ENCODE data around the gene SATB2.

SATB2 gene

DNA sequence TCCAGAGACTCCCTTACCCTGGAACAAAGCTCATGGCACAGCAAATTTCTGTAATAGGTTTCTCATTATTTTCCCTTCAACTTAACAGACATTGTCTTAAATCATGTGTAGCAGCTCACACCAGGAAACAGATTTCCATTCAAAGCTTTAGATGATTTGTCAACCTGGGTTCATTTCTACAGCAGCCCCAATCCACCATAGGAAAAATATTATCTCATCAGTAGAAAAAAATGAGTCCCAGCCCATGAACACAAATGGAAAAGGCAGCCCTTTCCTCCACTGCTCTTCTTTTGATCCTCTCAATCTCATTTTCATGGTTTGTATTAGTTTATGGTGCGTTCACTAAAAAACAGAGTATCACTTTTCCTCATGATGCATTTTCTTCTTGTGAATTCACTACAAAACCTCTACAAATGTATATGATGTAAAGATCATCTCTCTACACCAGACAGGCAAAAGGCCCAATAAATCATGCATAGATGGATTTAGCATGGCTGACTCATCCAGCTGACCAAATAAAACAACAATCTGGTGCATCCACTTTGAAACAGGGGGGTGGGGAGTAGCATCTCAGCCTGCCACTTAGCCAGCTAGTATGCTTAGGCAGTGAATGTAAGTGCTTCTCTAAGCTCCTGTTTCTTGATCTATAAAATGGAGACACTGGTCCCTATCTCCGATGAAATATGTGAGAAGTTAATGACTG lies 78.6 kb downstream of the SATB2 start:
- ATAC-seq: no peak
- TF ChIP-seq, protein P1, sequence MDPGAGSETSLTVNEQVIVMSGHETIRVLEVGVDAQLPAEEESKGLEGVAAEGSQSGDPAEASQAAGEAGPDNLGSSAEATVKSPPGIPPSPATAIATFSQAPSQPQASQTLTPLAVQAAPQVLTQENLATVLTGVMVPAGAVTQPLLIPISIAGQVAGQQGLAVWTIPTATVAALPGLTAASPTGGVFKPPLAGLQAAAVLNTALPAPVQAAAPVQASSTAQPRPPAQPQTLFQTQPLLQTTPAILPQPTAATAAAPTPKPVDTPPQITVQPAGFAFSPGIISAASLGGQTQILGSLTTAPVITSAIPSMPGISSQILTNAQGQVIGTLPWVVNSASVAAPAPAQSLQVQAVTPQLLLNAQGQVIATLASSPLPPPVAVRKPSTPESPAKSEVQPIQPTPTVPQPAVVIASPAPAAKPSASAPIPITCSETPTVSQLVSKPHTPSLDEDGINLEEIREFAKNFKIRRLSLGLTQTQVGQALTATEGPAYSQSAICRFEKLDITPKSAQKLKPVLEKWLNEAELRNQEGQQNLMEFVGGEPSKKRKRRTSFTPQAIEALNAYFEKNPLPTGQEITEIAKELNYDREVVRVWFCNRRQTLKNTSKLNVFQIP (CRISPR knock-in tag; IDR thresholded peaks at IDR 0.05; ENCODE audit: borderline replicate concordance, low read depth): no peak
- TF ChIP-seq ARNTL (CRISPR knock-in tag; IDR thresholded peaks at IDR 0.05; ENCODE audit: borderline replicate concordance, low read depth) (no peak), ZNF8 (CRISPR knock-in tag; IDR thresholded peaks at IDR 0.05) (no peak), OSR1 (CRISPR knock-in tag; IDR thresholded peaks at IDR 0.05) (no peak), TCF4 (CRISPR knock-in tag; IDR thresholded peaks at IDR 0.05; ENCODE audit: borderline replicate concordance) (no peak), ISL1 (CRISPR knock-in tag; IDR thresholded peaks at IDR 0.05) (no peak), PPARA (CRISPR knock-in tag; IDR thresholded peaks at IDR 0.05; ENCODE audit: borderline replicate concordance) (no peak), SNAI2 (CRISPR knock-in tag; IDR thresholded peaks at IDR 0.05) (no peak), ZNF70 (CRISPR knock-in tag; IDR thresholded peaks at IDR 0.05) (no peak), ZFP30 (CRISPR knock-in tag; IDR thresholded peaks at IDR 0.05) (no peak), TOX (CRISPR knock-in tag; IDR thresholded peaks at IDR 0.05; ENCODE audit: borderline replicate concordance) (no peak), BACH2 (CRISPR knock-in tag; IDR thresholded peaks at IDR 0.05; ENCODE audit: borderline replicate concordance) (no peak), RARB (CRISPR knock-in tag; IDR thresholded peaks at IDR 0.05) (no peak), CSDC2 (CRISPR knock-in tag; IDR thresholded peaks at IDR 0.05) (no peak), ZFP3 (CRISPR knock-in tag; IDR thresholded peaks at IDR 0.05) (no peak), GLIS3 (CRISPR knock-in tag; IDR thresholded peaks at IDR 0.05) (no peak)
- TF ChIP-seq, protein P2, sequence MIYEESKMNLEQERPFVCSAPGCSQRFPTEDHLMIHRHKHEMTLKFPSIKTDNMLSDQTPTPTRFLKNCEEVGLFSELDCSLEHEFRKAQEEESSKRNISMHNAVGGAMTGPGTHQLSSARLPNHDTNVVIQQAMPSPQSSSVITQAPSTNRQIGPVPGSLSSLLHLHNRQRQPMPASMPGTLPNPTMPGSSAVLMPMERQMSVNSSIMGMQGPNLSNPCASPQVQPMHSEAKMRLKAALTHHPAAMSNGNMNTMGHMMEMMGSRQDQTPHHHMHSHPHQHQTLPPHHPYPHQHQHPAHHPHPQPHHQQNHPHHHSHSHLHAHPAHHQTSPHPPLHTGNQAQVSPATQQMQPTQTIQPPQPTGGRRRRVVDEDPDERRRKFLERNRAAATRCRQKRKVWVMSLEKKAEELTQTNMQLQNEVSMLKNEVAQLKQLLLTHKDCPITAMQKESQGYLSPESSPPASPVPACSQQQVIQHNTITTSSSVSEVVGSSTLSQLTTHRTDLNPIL (CRISPR knock-in tag; IDR thresholded peaks at IDR 0.05; ENCODE audit: low read depth): no peak
- TF ChIP-seq, protein P3, sequence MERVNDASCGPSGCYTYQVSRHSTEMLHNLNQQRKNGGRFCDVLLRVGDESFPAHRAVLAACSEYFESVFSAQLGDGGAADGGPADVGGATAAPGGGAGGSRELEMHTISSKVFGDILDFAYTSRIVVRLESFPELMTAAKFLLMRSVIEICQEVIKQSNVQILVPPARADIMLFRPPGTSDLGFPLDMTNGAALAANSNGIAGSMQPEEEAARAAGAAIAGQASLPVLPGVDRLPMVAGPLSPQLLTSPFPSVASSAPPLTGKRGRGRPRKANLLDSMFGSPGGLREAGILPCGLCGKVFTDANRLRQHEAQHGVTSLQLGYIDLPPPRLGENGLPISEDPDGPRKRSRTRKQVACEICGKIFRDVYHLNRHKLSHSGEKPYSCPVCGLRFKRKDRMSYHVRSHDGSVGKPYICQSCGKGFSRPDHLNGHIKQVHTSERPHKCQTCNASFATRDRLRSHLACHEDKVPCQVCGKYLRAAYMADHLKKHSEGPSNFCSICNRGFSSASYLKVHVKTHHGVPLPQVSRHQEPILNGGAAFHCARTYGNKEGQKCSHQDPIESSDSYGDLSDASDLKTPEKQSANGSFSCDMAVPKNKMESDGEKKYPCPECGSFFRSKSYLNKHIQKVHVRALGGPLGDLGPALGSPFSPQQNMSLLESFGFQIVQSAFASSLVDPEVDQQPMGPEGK (CRISPR knock-in tag; IDR thresholded peaks at IDR 0.05; ENCODE audit: borderline replicate concordance): no peak

DNA sequence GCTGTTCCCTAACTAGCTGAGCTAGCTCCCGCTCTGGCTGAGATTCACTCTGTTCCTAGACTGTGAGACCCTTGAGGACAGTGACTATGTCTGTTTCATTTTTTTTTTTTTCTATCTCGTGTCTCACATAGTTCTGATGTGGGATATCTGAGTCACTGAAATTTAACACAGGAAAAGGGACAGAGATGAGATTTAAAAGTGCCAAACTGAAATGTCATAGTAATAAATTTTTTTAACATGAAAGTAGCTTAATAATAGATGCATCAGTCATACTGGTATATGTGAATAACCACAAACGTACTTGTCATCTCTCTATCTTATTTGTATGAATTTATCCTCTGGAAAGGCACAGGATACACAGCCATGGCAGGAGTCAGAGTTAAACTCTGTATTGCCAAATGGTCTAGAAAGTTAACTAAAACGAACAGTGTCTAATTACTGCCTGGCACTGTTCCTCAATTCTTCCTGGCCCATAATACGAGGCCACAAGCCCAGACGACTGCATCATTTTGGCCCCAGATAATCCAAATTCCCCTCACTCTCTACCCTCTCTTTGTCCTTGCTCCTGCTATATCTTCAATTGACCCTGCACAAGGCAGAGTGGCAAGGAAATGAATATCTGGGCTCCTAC lies 87.5 kb downstream of the SATB2 start:
- ATAC-seq: no peak
- TF ChIP-seq ZC3H10 (CRISPR knock-in tag; IDR thresholded peaks at IDR 0.05) (no peak), GLIS3 (CRISPR knock-in tag; IDR thresholded peaks at IDR 0.05) (no peak), SNAI2 (CRISPR knock-in tag; IDR thresholded peaks at IDR 0.05) (no peak), ZFP30 (CRISPR knock-in tag; IDR thresholded peaks at IDR 0.05) (no peak), RARB (CRISPR knock-in tag; IDR thresholded peaks at IDR 0.05) (no peak), TOX (CRISPR knock-in tag; IDR thresholded peaks at IDR 0.05; ENCODE audit: borderline replicate concordance) (no peak), CSDC2 (CRISPR knock-in tag; IDR thresholded peaks at IDR 0.05) (no peak)
- TF ChIP-seq, protein P3 (CRISPR knock-in tag; IDR thresholded peaks at IDR 0.05; ENCODE audit: borderline replicate concordance): no peak
- TF ChIP-seq, protein P4, sequence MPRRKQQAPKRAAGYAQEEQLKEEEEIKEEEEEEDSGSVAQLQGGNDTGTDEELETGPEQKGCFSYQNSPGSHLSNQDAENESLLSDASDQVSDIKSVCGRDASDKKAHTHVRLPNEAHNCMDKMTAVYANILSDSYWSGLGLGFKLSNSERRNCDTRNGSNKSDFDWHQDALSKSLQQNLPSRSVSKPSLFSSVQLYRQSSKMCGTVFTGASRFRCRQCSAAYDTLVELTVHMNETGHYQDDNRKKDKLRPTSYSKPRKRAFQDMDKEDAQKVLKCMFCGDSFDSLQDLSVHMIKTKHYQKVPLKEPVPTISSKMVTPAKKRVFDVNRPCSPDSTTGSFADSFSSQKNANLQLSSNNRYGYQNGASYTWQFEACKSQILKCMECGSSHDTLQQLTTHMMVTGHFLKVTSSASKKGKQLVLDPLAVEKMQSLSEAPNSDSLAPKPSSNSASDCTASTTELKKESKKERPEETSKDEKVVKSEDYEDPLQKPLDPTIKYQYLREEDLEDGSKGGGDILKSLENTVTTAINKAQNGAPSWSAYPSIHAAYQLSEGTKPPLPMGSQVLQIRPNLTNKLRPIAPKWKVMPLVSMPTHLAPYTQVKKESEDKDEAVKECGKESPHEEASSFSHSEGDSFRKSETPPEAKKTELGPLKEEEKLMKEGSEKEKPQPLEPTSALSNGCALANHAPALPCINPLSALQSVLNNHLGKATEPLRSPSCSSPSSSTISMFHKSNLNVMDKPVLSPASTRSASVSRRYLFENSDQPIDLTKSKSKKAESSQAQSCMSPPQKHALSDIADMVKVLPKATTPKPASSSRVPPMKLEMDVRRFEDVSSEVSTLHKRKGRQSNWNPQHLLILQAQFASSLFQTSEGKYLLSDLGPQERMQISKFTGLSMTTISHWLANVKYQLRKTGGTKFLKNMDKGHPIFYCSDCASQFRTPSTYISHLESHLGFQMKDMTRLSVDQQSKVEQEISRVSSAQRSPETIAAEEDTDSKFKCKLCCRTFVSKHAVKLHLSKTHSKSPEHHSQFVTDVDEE (CRISPR knock-in tag; IDR thresholded peaks at IDR 0.05): no peak
- TF ChIP-seq, protein P1 (CRISPR knock-in tag; IDR thresholded peaks at IDR 0.05; ENCODE audit: borderline replicate concordance, low read depth): no peak

All from SK-N-SH treated with all-trans-retinoic acid at 6 μM for 48 hours (cell line).